PC-3 (cell line): ENCODE measurements around the gene PRRT1B. TPM values are rescaled to one million over a fixed set of nuclear protein-coding genes. Genes with fewer than 3 reads are reported as not detected.

Experiments
- ATAC-seq: fragments of 200-7000 bp; cut with Tn5 transposase; 2 replicates; pipeline ENCODE4 v1.9.1; 2020; ENCODE audit warnings: mild to moderate bottlenecking, moderate library complexity
- BruUV-seq: library from RNA; stranded (reverse); fragments of 400-500 nt; replicated peaks from 2 replicates; lab custom pipeline; 2021; lab: Mats Ljungman, UMichigan
- CTCF ChIA-PET: fragments of 300-600 bp; sonication (Branson Sonifier 250); formaldehyde crosslinking; loops from one replicate; lab custom pipeline; 2022; ENCODE audit warnings: antibody characterized with exemption; lab: Charles Lee
- POLR2A ChIA-PET: fragments of 300-600 bp; sonication (Branson Sonifier 250); formaldehyde crosslinking; loops from one replicate; lab custom pipeline; 2022; ENCODE audit warnings: antibody characterized with exemption; ENCODE audit not compliant: unreplicated experiment; lab: Charles Lee
- DNase-seq: peaks from one replicate; pipeline ENCODE4 v3.0.0-alpha.2; 2015
- H2AFZ ChIP-seq: fragments of 300-600 bp; sonication (generic); 2 replicates; pipeline ENCODE4 v1.6.0; 2016; ENCODE audit warnings: antibody characterized with exemption, low read length
- H3F3A ChIP-seq: fragments of 300-600 bp; sonication (generic); one replicate; pipeline ENCODE4 v1.6.0; 2017; ENCODE audit warnings: antibody characterized with exemption, low read length, control low read depth, mild to moderate bottlenecking; ENCODE audit not compliant: unreplicated experiment
- H3K27ac ChIP-seq: fragments of 300-600 bp; sonication (generic); 2 replicates; pipeline ENCODE4 v1.5.1; 2016; ENCODE audit warnings: mild to moderate bottlenecking, low read length
- H3K27me3 ChIP-seq: fragments of 300-600 bp; sonication (generic); 2 replicates; pipeline ENCODE4 v1.6.1; 2016; ENCODE audit warnings: low read length, mixed read lengths
- H3K36me3 ChIP-seq: fragments of 300-600 bp; sonication (generic); 2 replicates; pipeline ENCODE4 v1.6.1; 2016; ENCODE audit warnings: low read depth, mixed run types, low read length, mixed read lengths
- H3K4me1 ChIP-seq: fragments of 300-600 bp; sonication (generic); 2 replicates; pipeline ENCODE4 v1.5.1; 2016; ENCODE audit warnings: low read length; ENCODE audit not compliant: insufficient read depth
- H3K4me2 ChIP-seq: fragments of 300-600 bp; sonication (generic); 2 replicates; pipeline ENCODE4 v1.6.0; 2016; ENCODE audit warnings: low read length
- H3K4me3 ChIP-seq: fragments of 300-600 bp; sonication (generic); 2 replicates; pipeline ENCODE4 v1.5.1; 2016; ENCODE audit warnings: mild to moderate bottlenecking, low read length, mixed read lengths
- H3K79me2 ChIP-seq: fragments of 300-600 bp; sonication (generic); 2 replicates; pipeline ENCODE4 v1.6.1; 2017; ENCODE audit warnings: low read length, mixed read lengths
- H3K9ac ChIP-seq: fragments of 300-600 bp; sonication (generic); 2 replicates; pipeline ENCODE4 v1.6.0; 2016; ENCODE audit warnings: mild to moderate bottlenecking, low read length
- H3K9me2 ChIP-seq: fragments of 300-600 bp; sonication (generic); replicated peaks from 2 replicates; pipeline ENCODE4 v1.6.1; 2016; ENCODE audit warnings: mixed run types, low read length, mixed read lengths
- H3K9me3 ChIP-seq: fragments of 300-600 bp; sonication (generic); 2 replicates; pipeline ENCODE4 v1.6.1; 2016; ENCODE audit warnings: low read length, mixed read lengths
- H4K20me1 ChIP-seq: fragments of 300-600 bp; sonication (generic); 2 replicates; pipeline ENCODE4 v1.6.1; 2016; ENCODE audit warnings: low read length, mixed read lengths
- EZH2 ChIP-seq: fragments of 300-600 bp; sonication (generic); IDR thresholded peaks from one replicate; pipeline ENCODE4 v1.6.1; 2017; ENCODE audit warnings: antibody characterized with exemption, mild to moderate bottlenecking, low read length; ENCODE audit not compliant: unreplicated experiment
- EZH2phosphoT487 ChIP-seq: fragments of 300-600 bp; sonication (generic); IDR thresholded peaks from 2 replicates; pipeline ENCODE4 v1.6.1; 2018; ENCODE audit warnings: mild to moderate bottlenecking, antibody characterized with exemption, low read length, borderline replicate concordance
- intact Hi-C: fragments of 100-400 bp; cut with micrococcal nuclease; formaldehyde crosslinking; loops from 2 replicates; pipeline ENCODE4 v1.9.0; 2023
- total RNA-seq: library from RNA; depleted of rRNA; stranded (reverse); fragments of >200 nt; gene quantifications from 2 replicates; pipeline ENCODE4 v1.2.3, GENCODE V29; 2014
- TF ChIP-seq, protein P1 (sequence below): fragments of 300-600 bp; sonication (generic); conservative IDR thresholded peaks from 2 replicates; pipeline ENCODE4 v1.5.1; 2017; ENCODE audit warnings: antibody characterized with exemption, low read depth, mild to moderate bottlenecking, low read length

Gene PRRT1B
- total RNA-seq, 1 experiment from 2014 or later: not detected

DNA sequence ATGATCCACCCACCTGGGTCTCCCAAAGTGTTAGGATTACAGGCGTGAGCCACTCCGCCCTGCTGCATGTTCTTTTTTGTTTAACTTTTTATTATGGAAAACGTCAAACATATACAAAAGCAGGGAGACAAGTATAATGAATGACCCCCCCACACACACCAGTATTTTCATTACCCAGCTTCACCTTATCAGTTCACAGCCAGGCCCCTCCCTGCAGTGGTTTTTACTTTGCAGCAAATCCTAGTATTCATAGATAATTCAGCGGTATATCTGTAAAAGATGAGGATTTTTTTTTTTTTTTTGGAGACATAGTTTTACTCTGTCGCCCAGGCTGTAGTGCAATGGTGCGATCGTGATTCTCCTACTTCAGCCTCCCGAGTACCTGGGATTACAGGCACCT, 40.3 kb upstream of the PRRT1B start:
- Histone ChIP-seq H2AFZ (no peak overlapping the region), H3K27me3 (no peaks in the 10 kb centered on the region), H3K36me3 (no peaks in the 10 kb centered on the region; the same call in 1 of the 2 replicates), H3K4me2 (no peak overlapping the region), H3K4me3 (no peak overlapping the region), H3K9ac (no peak overlapping the region), H3K79me2 (peaks cover 15% of the 10 kb centered on the region), H3K9me2 (no peaks in the 10 kb centered on the region), H4K20me1 (no peaks in the 10 kb centered on the region), H3F3A (no peaks in the 10 kb centered on the region), H3K4me1 (peaks cover 19% of the 10 kb centered on the region), H3K9me3 (no peaks in the 10 kb centered on the region), H3K27ac (no peak overlapping the region)
- TF ChIP-seq EZH2: no peak
- TF ChIP-seq, protein P1, sequence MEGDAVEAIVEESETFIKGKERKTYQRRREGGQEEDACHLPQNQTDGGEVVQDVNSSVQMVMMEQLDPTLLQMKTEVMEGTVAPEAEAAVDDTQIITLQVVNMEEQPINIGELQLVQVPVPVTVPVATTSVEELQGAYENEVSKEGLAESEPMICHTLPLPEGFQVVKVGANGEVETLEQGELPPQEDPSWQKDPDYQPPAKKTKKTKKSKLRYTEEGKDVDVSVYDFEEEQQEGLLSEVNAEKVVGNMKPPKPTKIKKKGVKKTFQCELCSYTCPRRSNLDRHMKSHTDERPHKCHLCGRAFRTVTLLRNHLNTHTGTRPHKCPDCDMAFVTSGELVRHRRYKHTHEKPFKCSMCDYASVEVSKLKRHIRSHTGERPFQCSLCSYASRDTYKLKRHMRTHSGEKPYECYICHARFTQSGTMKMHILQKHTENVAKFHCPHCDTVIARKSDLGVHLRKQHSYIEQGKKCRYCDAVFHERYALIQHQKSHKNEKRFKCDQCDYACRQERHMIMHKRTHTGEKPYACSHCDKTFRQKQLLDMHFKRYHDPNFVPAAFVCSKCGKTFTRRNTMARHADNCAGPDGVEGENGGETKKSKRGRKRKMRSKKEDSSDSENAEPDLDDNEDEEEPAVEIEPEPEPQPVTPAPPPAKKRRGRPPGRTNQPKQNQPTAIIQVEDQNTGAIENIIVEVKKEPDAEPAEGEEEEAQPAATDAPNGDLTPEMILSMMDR: no peak
- no peak for TF ChIP-seq EZH2phosphoT487
- DNase-seq (no peak), ATAC-seq (no peak)
- intact Hi-C loops: no loop called here
- POLR2A ChIA-PET: no interaction called here
- CTCF ChIA-PET: no interaction called here
- no TSS peak for BruUV-seq

DNA sequence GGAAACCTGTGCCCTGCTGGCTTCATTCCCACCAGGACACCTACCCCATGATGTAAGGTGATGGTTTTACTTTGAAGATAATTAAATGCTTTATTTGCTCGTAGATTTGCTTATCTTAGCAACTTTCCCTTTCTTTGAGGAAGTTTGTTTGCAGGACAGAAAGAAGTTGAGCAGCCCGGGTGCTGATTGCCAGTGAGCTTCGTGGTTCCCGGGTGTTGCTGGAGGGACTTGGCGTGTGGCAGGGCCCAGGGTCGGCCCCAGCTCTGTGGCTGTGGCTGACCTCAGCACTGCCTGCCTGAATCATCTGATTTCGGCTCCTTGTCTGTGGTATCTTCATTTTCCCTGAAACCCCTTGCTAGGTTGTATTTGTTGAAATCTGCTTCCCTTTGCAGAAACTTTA, 33.9 kb upstream of the PRRT1B start:
- Histone ChIP-seq H3K4me3 (no peak overlapping the region), H3K27ac (no peak overlapping the region), H3K27me3 (no peaks in the 10 kb centered on the region), H3K36me3 (peaks cover 3% of the 10 kb centered on the region; the same call in 1 of the 2 replicates), H3K79me2 (no peaks in the 10 kb centered on the region), H3F3A (no peaks in the 10 kb centered on the region), H3K9me2 (no peaks in the 10 kb centered on the region), H3K9me3 (no peaks in the 10 kb centered on the region), H3K9ac (no peak overlapping the region), H3K4me1 (no peaks in the 10 kb centered on the region), H4K20me1 (no peaks in the 10 kb centered on the region), H3K4me2 (no peak overlapping the region), H2AFZ (no peak overlapping the region)
- BruUV-seq: no TSS peak
- no peak for DNase-seq
- ATAC-seq: no peak
- ChIA-PET CTCF (no interaction called here), POLR2A (no interaction called here)
- TF ChIP-seq, protein P1: no peak
- TF ChIP-seq EZH2phosphoT487: no peak
- no peak for TF ChIP-seq EZH2
- intact Hi-C loops: no loop called here

DNA sequence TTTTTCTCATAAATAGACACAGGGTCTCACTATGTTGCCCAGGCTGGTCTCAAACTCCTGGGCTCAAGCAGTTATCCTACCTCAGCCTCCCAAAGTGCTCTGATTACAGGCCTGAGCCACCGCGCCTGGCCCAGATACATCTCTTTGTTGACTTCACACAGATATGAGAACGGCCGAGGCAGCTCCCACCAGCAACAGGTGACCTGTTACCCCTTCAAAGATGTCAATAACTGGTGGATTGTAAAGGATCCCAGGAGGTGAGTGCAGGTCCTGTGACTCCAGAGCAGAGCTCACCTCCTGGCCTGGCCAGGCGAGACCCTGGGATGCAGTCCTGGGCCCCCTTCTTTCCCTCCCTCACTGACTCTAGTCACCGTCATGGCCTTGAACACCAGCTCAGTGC, 33.4 kb upstream of the PRRT1B start:
- TF ChIP-seq, protein P1: no peak
- TF ChIP-seq EZH2 (no peak), EZH2phosphoT487 (no peak)
- H3K36me3 ChIP-seq: peaks cover 5% of the 10 kb centered on the region; the same call in 1 of the 2 replicates
- no TSS peak for BruUV-seq
- H3K27me3 ChIP-seq: no peaks in the 10 kb centered on the region
- no peaks in the 10 kb centered on the region for H3K79me2 ChIP-seq
- no peak overlapping the region for H3K27ac ChIP-seq
- H3K9ac ChIP-seq: no peak overlapping the region
- no peak overlapping the region for H3K4me3 ChIP-seq
- no peaks in the 10 kb centered on the region for H3K9me3 ChIP-seq
- ATAC-seq (no peak), DNase-seq (no peak)
- H3F3A ChIP-seq: no peaks in the 10 kb centered on the region
- POLR2A ChIA-PET: no interaction called here
- no peak overlapping the region for H2AFZ ChIP-seq
- H3K4me2 ChIP-seq: no peak overlapping the region
- intact Hi-C loops: no loop called here
- no peaks in the 10 kb centered on the region for H3K9me2 ChIP-seq
- CTCF ChIA-PET: no interaction called here
- no peaks in the 10 kb centered on the region for H4K20me1 ChIP-seq
- no peaks in the 10 kb centered on the region for H3K4me1 ChIP-seq
